Erythroblast (primary cell): ENCODE measurements around the gene CMSS1.
A peak's percentile ranks its signal among the peaks of the same experiment; 100 is the strongest.

Source experiments
- DNase-seq, 2 experiments: peaks; one replicate each; lab custom pipeline; 2025; lab: John Stamatoyannopoulos, UW
- GATA1 ChIP-seq: IDR thresholded peaks from 2 replicates; pipeline ENCODE4 v1.6.1; 2011; ENCODE audit warnings: low read depth, mild to moderate bottlenecking, control low read depth, low read length, moderate library complexity
- POLR2A ChIP-seq: IDR thresholded peaks from 2 replicates; pipeline ENCODE4 v1.6.1; 2011; ENCODE audit warnings: mild to moderate bottlenecking, low read length

Gene CMSS1

GRCh38 chr3:100100425-100100824, 282.8 kb downstream of the CMSS1 start:
- peak in 1 of 2 experiments; percentile 55 for DNase-seq
- TF ChIP-seq POLR2A (no peak), GATA1 (no peak)

GRCh38 chr3:100102757-100103156, 285.1 kb downstream of the CMSS1 start:
- TF ChIP-seq POLR2A (no peak), GATA1 (no peak)
- DNase-seq, result no peak

DNA sequence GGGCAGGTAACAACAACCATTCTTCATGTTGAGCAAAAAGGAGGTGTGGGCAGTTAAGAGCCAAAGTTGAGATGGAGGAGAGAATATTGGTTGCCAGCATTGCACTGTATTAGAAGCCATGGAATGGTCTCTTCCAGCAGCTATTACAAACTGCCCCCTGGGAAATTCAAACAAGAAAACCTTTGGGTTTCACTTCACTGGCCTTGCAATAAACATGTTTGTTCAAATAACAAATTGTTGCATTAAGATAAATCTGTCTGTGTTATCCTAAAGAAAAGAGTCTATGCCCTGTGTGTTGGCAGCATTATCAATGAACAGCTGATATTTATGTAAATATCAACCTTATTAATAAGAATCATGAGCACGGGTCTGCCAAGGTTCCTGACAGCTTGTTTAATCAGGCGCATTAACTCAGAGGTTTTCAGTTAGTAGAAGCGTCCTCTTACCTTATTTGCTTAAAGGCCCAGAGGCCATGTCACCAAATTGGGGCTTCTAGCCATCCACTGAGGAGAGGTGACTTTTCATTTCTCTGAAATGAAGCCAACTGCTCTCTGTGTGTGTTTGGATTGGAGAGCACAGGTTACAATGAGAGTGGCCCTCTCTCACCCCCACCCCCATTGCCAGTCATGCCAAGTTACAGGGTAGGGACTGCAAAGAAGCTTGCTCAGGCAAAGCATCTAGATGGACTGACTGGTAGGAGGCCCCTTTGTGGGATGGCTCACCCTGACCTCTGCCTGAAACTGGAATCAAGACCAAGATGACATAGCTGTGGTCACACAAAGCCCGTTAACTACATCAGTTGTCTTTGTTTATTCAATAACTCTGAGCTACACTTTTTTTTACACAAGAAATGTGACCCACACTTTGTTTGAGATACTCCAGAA, 286.1 kb downstream of the CMSS1 start:
- TF ChIP-seq POLR2A (no peak), GATA1 (no peak)
- no peak for DNase-seq

DNA sequence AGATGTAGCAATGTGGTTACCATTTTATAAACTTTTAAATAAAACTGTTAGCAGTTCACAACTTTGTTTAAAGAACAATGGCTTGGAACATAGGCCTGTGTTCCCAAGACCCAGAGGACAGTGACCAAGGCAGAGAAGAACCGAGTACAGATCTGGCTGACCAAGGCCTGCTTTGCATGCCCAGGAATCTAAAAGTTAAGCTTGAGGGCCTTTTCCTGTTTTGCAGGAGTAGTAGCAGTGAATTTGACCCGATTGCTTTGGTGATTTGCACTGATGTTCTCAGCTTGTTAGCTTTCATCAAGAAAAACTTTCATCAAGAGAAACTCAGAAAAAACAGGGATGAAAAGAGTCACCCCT, 286.8 kb downstream of the CMSS1 start:
- DNase-seq, result no peak
- no peak for TF ChIP-seq POLR2A

GRCh38 chr3:100104817-100105413, 287.3 kb downstream of the CMSS1 start:
- TF ChIP-seq POLR2A (no peak), GATA1 (no peak)
- DNase-seq, result no peak

DNA sequence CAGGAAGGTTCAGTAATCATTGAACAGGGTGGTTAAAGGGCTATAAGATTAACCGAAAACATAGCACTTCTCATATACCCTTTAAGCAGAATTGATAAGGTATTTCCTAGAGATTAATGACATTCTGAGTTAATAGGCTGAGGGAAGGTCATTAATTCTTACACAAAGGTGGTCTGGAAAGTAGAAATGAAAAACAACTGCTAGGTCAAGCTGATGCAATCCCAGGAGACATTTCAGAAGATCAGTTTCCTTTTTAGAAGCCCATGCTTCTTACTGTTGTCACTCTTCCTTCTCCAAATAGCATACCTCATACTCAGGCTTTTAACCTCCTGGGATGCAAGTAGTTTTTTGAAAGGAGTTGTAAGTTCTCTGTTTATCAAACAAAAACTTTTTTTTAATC, 287.8 kb downstream of the CMSS1 start:
- no peak for TF ChIP-seq POLR2A
- no peak for TF ChIP-seq GATA1

GRCh38 chr3:100106094-100106493, 288.4 kb downstream of the CMSS1 start:
- DNase-seq, result peak; percentile 38 to 42
- TF ChIP-seq POLR2A, result no peak
- no peak for TF ChIP-seq GATA1

More for the DNA sequence above, 287.8 kb downstream of the CMSS1 start:
- DNase-seq, result peak in 1 of 2 experiments; percentile 29

GRCh38 chr3:100106531-100107141, 289.0 kb downstream of the CMSS1 start:
- TF ChIP-seq POLR2A, result no peak
- TF ChIP-seq GATA1, result no peak
- DNase-seq, result no peak

DNA sequence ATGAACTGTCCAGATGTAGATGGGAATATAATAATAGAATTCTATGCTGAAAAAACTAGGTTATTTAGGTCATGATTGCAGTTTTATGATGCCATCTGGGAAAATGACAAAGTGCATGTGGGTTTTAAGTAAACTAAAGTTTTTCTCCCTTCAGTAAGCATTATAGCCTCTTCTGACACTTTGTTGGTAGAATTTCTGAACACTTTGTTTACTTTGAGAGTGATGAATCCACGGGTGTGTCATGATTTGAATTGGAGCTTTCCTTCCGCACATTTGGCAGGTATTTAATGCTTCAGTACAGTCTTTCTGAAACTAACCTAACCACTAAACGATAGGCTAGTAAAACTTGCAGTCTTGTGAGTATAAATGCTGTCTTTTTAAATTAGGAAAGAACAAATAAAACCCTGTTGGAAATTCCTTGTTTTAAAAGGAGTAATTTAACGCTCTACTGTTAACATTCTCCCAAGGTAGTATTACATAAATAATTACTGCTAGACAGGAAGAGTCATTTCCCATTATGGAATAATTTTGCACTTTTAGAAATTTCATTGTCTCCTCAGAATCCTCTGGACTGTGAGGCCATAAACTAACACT, 289.7 kb downstream of the CMSS1 start:
- TF ChIP-seq GATA1, result no peak
- no peak for TF ChIP-seq POLR2A
- no peak for DNase-seq

DNA sequence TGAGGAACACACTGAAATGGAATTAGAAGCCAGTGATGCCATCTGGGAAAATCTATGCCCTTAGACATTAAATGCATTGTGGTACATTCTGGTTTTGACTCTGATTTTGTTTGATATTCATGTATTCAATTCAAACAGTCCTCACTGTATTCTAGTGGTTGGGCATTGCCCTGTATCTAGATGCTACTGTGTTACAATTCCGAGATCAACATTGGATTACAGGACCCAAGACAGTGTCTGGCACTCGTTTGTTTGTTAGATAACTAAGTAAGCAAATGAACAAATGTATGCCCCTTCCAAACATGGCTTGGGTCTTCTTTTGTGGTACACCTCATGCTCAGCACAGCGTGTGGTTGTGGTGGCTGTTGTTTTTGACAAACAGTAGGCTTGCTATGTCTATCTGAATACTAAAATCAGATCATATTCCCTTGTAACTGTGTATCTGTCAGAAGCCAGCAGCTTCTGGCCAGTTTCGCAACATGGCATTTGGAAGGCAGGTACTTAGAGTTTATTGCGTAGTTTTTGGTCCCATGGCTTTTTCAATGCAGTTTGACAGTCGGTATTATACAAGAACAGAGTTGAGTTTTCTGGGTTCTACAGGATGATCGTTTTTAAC, 290.9 kb downstream of the CMSS1 start:
- DNase-seq, result no peak
- TF ChIP-seq POLR2A (no peak), GATA1 (no peak)

GRCh38 chr3:100110162-100110561, 292.5 kb downstream of the CMSS1 start:
- DNase-seq, result no peak
- no peak for TF ChIP-seq POLR2A
- TF ChIP-seq GATA1, result no peak

DNA sequence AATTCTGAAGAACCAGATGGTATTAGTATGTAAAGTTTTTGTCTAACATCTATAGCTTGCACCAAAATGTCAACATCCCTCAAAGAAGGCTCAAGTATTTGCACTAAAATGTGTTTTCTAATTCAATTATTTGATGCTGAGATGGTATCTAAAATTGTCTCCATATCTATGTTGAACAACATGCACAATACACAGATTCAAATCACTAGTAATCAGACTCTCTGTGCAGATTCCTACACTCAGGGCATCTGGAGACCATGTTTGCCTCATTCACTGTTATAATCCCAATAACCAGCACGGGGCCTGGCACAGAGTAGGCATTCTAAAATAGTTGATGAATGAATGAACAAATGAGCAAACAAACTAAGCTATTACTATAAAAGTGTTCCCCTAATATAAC, 294.1 kb downstream of the CMSS1 start:
- TF ChIP-seq GATA1 (no peak), POLR2A (no peak)
- DNase-seq, result no peak

DNA sequence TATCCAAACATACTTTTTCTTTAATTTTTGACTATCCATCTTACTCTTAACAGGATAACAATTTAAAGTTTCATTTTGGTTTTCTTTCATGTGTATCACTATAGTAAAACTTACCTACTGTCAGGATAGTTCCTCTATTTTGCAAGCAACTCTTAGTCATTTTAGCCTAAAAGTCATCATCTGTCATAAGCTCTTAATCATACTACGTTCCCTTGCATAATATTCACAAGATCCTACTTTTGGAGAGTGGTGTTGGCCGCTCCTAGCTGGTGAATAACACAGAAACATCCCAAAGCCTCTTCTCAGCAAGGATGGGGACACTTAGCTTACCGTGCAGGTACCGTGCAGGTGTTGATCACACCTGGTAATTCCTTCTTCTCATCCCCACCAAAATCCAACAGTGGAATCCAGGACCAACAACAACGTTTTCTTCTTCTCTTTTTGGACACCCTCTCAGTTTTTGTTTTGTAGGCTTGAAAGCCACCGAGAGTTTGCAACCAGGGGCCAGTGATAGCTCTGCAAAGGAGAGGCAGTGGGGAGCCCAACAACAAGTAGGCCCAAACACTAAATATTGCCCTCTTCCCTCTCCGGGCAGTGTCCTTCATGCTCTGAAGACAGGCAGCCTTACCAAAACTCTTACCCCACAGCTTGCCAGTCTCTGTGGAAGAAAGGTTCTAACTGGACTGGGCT, 296.2 kb downstream of the CMSS1 start:
- no peak for TF ChIP-seq GATA1
- TF ChIP-seq POLR2A, result no peak
- no peak for DNase-seq
